Astrocyte of the spinal cord (primary cell): ENCODE data around the gene AGR2.

Experiments used
- DNase-seq: peaks from one replicate; pipeline ENCODE4 v3.0.0; 2011; ENCODE audit warnings: low read depth, low spot score
- H3K4me3 ChIP-seq: 2 replicates; pipeline ENCODE4 v1.5.1; 2011; ENCODE audit warnings: low read depth, mild to moderate bottlenecking, low read length, moderate library complexity
- in situ Hi-C: cut with HindIII; loops from 2 replicates; pipeline ENCODE4 v1.10.0; 2017; ENCODE audit warnings: low sequenced_read_pairs
- TF ChIP-seq, protein P1 (sequence below): IDR thresholded peaks from 2 replicates; pipeline ENCODE4 v1.5.1; 2012; ENCODE audit warnings: low read depth, mild to moderate bottlenecking, low read length, inconsistent platforms

The AGR2 gene

DNA sequence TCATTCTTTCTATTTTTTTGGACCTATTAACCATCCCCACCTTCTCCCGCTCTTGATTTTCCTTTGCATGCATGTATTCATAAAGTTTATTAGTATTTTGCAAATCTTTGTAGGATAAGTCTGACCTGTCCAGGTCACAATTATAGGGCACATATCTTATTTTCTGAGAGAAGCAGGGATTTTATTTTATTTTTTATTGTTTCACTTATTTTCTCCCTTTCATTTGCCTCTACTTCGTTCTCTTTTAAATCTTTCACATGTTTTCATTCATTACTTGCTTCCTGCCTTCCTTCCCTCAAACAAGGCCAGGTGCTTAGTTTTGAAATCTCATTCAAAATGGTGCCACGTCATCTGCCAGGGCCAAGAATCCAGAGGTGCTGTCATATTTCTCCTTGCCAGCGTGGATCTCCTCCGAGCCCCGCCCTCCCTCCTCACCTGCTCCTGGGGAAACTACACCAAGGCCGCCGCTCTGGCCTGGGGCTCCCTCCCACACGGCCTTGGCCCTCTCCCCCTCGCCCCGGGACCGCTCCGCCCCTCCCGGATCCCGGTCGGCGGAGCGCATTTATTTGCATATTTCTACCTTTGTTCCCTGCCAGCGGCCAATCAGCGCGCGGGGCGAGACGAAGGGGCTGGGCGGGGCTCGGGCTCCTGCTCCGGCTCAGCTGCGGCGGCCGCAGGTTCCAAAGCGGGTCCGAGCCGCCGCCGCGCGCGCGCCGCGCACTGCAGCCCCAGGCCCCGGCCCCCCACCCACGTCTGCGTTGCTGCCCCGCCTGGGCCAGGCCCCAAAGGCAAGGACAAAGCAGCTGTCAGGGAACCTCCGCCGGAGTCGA is 51.5 kb downstream of the AGR2 start, which contains the start of gene TSPAN13:
Gene TSPAN13 (plus strand): TSS at position 654 of the 830 bp plus-strand sequence. CDS start 213 bp downstream, outside the sequence.
- TF ChIP-seq, protein P1, sequence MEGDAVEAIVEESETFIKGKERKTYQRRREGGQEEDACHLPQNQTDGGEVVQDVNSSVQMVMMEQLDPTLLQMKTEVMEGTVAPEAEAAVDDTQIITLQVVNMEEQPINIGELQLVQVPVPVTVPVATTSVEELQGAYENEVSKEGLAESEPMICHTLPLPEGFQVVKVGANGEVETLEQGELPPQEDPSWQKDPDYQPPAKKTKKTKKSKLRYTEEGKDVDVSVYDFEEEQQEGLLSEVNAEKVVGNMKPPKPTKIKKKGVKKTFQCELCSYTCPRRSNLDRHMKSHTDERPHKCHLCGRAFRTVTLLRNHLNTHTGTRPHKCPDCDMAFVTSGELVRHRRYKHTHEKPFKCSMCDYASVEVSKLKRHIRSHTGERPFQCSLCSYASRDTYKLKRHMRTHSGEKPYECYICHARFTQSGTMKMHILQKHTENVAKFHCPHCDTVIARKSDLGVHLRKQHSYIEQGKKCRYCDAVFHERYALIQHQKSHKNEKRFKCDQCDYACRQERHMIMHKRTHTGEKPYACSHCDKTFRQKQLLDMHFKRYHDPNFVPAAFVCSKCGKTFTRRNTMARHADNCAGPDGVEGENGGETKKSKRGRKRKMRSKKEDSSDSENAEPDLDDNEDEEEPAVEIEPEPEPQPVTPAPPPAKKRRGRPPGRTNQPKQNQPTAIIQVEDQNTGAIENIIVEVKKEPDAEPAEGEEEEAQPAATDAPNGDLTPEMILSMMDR = no peak
- peak; percentile 73 for DNase-seq
- peak within 1 kb of the TSS; percentile 78 for H3K4me3 ChIP-seq
- in situ Hi-C loops = no loop called here

DNA sequence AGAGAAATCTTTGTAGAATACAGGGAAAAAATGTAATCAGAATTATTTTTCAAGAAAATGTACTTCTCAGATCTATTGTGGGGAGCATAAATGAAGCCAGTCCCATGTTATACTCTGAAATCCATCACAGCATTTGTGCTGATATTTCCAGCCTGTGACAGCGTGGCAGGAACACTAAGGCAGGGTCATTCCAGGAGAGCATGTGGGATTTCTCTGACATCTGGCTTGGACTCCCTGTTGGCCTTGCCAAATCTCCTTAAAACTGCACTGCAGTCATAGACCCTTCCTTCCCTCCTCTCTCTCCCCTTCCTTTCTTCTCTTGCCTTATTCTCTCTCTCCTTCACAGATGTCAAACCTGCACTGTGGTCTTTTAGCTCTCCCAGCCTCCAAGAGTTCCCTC is 57.7 kb downstream of the AGR2 start:
- in situ Hi-C loops = no loop called here
- no peak overlapping the region for H3K4me3 ChIP-seq
- DNase-seq = no peak
- TF ChIP-seq, protein P1 = no peak

DNA sequence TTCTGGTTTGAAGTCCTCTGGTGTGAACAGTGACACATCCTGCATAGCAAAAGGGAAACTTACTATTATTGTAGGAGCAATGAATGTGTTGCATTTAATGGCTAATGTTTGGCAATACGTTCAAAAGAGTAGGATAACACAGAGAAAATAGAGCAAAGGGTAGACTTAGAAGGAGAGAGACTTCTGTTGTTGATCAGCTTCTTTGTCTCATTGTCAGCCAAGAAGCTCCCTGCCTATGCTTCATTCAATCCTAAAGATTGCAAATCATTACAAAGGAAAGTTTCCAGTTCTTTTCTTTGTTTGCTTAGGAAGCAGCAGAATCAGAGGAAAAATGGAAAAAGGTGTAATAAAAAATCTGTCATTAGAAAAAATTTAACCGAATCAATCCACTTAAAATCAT is 59.2 kb downstream of the AGR2 start:
- in situ Hi-C loops = no loop called here
- no peak overlapping the region for H3K4me3 ChIP-seq
- TF ChIP-seq, protein P1 = no peak
- no peak for DNase-seq

DNA sequence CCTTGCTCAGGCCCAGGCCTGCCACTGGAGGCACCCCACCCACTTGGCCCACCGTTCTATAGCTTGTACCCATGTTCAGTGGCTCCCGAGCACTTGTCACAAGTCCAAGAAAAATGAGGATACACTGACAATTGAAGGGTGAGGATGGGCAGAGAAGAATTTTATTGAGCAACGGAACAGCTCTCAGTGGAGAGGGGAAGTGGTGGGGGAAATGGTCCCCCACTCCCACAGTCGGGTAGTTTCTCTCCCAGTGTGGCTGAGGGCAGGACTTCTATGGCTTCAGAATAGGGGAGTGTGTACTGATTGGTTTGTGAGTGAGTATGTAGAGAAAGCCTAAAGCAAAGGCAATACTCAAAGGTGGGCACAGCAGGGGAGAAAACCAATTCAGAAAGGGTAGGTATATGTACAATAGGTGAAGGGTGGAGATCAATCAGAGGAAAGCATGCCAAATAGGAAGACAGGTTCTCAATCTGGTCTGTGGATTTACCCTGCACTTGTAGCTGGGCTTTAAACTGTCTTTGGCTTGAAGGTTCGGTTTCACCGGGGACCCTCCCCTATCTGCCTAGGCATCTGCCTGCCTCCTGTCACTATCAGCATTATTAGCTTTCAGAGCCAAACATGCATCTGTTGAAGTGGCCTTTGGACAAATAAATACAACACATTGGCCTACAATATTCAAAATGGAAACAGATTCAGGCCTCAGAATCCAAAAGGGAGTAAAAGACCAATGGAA is 60.1 kb downstream of the AGR2 start:
- H3K4me3 ChIP-seq = no peak overlapping the region
- TF ChIP-seq, protein P1 = no peak
- no peak for DNase-seq
- in situ Hi-C loops = no loop called here

DNA sequence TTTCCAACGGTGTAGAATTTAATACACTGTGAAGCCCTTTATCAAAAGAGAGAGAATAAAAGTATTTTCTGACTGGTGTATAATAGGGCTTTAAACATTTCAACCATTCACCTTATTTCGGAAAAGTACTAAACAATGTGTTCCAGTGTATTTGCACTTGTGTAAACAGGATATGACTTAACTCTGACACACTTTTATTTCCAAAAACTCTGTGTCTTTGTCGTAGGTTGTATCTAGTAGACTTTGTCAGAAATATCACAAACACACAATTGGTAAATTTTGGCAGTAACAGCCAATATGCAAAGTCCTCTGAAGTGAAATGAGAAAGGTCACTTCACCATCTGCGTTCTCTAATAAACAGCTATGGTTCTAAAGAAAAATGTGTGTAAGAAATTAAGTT is 61.6 kb downstream of the AGR2 start:
- H3K4me3 ChIP-seq = no peak overlapping the region
- no peak for DNase-seq
- in situ Hi-C loops = no loop called here
- TF ChIP-seq, protein P1 = no peak

DNA sequence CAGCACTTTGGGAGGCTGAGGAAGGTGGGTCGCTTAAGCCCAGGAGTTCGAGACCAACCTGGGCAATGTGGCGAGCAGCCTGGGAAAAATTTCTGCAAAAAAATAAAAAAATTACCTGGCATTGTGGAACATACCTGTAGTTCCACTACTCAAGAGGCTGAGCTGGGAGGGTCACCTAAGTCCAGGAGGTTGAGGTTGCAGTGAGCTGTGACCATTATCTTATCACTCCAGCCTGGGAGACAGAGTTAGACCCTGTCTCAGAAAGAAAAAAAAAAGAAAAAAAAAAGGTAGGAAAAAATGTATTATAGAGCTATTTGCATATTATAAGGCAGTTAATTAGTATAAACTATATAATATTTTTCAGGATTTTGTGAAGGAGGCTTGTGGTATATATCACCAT is 62.3 kb downstream of the AGR2 start:
- DNase-seq = no peak
- no peak overlapping the region for H3K4me3 ChIP-seq
- in situ Hi-C loops = no loop called here
- TF ChIP-seq, protein P1 = no peak
